ENCODE results near the gene DYNC1I1.

DNA sequence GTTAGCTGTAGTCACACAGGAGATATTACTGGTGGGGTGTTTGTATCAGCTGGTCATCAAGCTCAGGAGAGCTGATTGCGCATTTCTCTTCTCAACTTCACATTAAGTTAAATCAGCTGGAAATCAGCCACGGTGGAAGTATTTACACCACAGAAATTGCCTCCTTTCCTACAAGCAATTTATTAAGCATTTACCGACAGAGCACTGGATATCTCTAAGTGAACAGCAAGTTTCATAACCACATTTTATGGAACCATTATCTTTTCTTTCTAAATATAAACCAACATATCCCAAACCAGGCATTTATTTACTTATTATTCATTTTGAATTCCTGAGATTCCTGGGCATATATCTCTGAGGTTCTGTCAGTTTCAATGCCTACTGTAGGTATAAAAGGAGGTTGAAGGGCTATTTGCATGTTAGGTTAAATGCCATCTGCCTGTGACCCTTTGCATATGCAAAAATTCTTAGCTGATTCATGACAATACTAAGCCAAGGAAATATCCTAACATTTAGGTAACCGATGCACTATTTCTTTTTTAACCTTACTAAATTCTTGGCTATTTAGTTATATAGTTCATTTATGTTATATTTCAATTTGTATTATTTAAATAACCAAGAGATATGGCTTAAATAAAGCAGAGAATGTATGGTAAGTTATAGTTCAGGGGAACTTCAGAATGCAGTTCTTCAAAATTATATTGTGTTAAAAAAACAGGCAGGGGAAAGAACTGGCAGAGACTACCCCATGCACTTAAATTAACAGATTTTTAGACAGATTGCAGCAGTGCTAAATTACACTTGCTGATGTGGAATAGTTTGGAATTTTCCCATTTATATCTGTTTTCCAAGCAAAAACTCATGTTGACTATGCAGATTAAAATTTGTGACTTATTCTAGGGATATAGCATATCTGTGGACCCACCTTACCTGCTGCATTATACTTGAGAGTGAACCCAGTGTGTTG, 56.8 kb downstream of the DYNC1I1 start:
- TF ChIP-seq, protein P1, sequence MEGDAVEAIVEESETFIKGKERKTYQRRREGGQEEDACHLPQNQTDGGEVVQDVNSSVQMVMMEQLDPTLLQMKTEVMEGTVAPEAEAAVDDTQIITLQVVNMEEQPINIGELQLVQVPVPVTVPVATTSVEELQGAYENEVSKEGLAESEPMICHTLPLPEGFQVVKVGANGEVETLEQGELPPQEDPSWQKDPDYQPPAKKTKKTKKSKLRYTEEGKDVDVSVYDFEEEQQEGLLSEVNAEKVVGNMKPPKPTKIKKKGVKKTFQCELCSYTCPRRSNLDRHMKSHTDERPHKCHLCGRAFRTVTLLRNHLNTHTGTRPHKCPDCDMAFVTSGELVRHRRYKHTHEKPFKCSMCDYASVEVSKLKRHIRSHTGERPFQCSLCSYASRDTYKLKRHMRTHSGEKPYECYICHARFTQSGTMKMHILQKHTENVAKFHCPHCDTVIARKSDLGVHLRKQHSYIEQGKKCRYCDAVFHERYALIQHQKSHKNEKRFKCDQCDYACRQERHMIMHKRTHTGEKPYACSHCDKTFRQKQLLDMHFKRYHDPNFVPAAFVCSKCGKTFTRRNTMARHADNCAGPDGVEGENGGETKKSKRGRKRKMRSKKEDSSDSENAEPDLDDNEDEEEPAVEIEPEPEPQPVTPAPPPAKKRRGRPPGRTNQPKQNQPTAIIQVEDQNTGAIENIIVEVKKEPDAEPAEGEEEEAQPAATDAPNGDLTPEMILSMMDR (conservative IDR thresholded peaks at IDR 0.05 in 1 of 2, IDR thresholded peaks at IDR 0.05 in 1 of 2; ENCODE audit: low read depth in 1 of 2, low read length in 2 of 2) = no peak
- no peak for TF ChIP-seq EZH2 (IDR thresholded peaks at IDR 0.05; ENCODE audit: low read length, missing control alignments)

Data from fibroblast of lung (primary cell).